Measurements from ENCODE around the gene CST8.

DNA sequence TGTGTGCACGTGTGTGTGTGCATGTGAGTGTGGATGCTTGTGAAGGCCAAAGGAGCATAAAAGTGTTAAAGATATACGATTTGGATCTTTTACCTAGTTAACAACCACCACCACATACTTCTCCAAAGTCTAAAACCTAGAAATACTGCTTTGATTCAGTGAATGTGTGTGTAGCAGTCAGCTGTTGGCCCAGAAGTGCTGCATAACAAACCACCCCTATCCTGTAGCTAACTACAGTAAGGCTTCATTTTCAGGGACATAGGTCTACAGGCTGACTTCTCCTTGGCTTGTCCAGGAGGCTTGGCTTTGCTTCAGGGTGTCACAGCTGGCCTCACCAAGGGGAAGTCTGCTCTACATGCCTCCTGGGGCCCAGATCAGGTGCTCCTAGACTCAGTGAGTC, 2.4 kb upstream of the CST8 start:
- TF ChIP-seq, protein P1, sequence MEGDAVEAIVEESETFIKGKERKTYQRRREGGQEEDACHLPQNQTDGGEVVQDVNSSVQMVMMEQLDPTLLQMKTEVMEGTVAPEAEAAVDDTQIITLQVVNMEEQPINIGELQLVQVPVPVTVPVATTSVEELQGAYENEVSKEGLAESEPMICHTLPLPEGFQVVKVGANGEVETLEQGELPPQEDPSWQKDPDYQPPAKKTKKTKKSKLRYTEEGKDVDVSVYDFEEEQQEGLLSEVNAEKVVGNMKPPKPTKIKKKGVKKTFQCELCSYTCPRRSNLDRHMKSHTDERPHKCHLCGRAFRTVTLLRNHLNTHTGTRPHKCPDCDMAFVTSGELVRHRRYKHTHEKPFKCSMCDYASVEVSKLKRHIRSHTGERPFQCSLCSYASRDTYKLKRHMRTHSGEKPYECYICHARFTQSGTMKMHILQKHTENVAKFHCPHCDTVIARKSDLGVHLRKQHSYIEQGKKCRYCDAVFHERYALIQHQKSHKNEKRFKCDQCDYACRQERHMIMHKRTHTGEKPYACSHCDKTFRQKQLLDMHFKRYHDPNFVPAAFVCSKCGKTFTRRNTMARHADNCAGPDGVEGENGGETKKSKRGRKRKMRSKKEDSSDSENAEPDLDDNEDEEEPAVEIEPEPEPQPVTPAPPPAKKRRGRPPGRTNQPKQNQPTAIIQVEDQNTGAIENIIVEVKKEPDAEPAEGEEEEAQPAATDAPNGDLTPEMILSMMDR (IDR thresholded peaks at IDR 0.05): no peak
- TF ChIP-seq, protein P2, sequence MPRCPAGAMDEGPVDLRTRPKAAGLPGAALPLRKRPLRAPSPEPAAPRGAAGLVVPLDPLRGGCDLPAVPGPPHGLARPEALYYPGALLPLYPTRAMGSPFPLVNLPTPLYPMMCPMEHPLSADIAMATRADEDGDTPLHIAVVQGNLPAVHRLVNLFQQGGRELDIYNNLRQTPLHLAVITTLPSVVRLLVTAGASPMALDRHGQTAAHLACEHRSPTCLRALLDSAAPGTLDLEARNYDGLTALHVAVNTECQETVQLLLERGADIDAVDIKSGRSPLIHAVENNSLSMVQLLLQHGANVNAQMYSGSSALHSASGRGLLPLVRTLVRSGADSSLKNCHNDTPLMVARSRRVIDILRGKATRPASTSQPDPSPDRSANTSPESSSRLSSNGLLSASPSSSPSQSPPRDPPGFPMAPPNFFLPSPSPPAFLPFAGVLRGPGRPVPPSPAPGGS (IDR thresholded peaks at IDR 0.05): no peak
- TF ChIP-seq ESRRA (IDR thresholded peaks at IDR 0.05; ENCODE audit: borderline replicate concordance, low read length) (no peak), CEBPB (IDR thresholded peaks at IDR 0.05) (no peak), RNF2 (IDR thresholded peaks at IDR 0.05; ENCODE audit: borderline replicate concordance, low read depth) (no peak), POLR2A (IDR thresholded peaks at IDR 0.05; ENCODE audit: low read length) (no peak), TP53 (CRISPR knock-in tag; IDR thresholded peaks at IDR 0.05) (no peak)

Measured in A549 (cell line).